B cell (primary cell): ENCODE measurements around the gene HTR1D. TPM values are rescaled to one million over a fixed set of nuclear protein-coding genes. Genes with fewer than 3 reads are reported as not detected.

Experiments
- ATAC-seq: fragments of 200-7000 bp; cut with Tn5 transposase; one replicate; pipeline ENCODE4 v1.10.0; 2021; ENCODE audit warnings: low read depth, mild to moderate bottlenecking, moderate number of reproducible peaks, moderate library complexity
- CTCF ChIA-PET: fragments of 350-600 bp; sonication (Branson Sonifier 250); formaldehyde crosslinking; loops from one replicate; lab custom pipeline; 2021; ENCODE audit warnings: antibody characterized with exemption, inconsistent platforms; lab: Charles Lee
- POLR2A ChIA-PET: fragments of 350-600 bp; sonication (Branson Sonifier 250); formaldehyde crosslinking; loops from one replicate; lab custom pipeline; 2021; ENCODE audit warnings: antibody characterized with exemption; lab: Charles Lee
- DNase-seq: peaks from one replicate; pipeline ENCODE4 v3.0.0; 2013
- H2AFZ ChIP-seq: 2 replicates; pipeline ENCODE4 v1.6.1; 2012; ENCODE audit warnings: mild to moderate bottlenecking, low read depth, low read length; ENCODE audit not compliant: insufficient read depth, poor library complexity, severe bottlenecking
- H3K27ac ChIP-seq, 2 donors: 1 replicate in 1 of 2; 2 replicates in 1 of 2; pipeline ENCODE4 v1.5.1; 2012 to 2013; ENCODE audit warnings: low read length in 2 of 2, mild to moderate bottlenecking in 2 of 2, moderate library complexity in 1 of 2
- H3K27me3 ChIP-seq, 4 experiments: fragments of 200-600 bp in 1 of 4; sonication (generic) in 1 of 4; replicated peaks in 1 of 4; 1 replicate in 2 of 4; 2 replicates in 2 of 4; pipeline versions ENCODE4 v1.6.1 to v1.7.0; 2013 to 2016; ENCODE audit warnings: low read length in 3 of 4, mild to moderate bottlenecking in 2 of 4, mixed read lengths in 1 of 4, moderate library complexity in 1 of 4; ENCODE audit not compliant: insufficient read depth in 4 of 4, control insufficient read depth in 3 of 4; ENCODE audit errors: control extremely low read depth in 1 of 4
- H3K36me3 ChIP-seq, 2 experiments: replicated peaks in 1 of 2; 1 replicate in 1 of 2; 2 replicates in 1 of 2; pipeline versions ENCODE4 v1.6.1 to v1.7.1; 2013; ENCODE audit warnings: low read length in 1 of 2; ENCODE audit not compliant: insufficient read depth in 2 of 2, control insufficient read depth in 1 of 2; ENCODE audit errors: control extremely low read depth in 1 of 2, extremely low read depth in 1 of 2
- H3K4me1 ChIP-seq, 2 donors: fragments of 200-600 bp in 1 of 2; sonication (generic) in 1 of 2; 1 replicate in 1 of 2; 2 replicates in 1 of 2; pipeline versions ENCODE4 v1.5.1 to v1.6.1; 2013 to 2017; ENCODE audit warnings: low read length in 2 of 2; ENCODE audit not compliant: control insufficient read depth in 2 of 2, insufficient read depth in 2 of 2
- H3K4me2 ChIP-seq: replicated peaks from 2 replicates; pipeline ENCODE3; 2012; ENCODE audit warnings: mild to moderate bottlenecking, low read depth, low read length; ENCODE audit not compliant: poor library complexity, severe bottlenecking
- H3K4me3 ChIP-seq, 5 experiments: fragments of 200-600 bp in 1 of 5; sonication (generic) in 1 of 5; 1 replicate in 3 of 5; 2 replicates in 2 of 5; pipeline versions ENCODE4 v1.5.1 to v1.7.0; 2011 to 2016; ENCODE audit warnings: low read length in 4 of 5, mild to moderate bottlenecking in 4 of 5, low read depth in 2 of 5, control low read depth in 1 of 5, moderate library complexity in 1 of 5; ENCODE audit not compliant: insufficient read depth in 1 of 5; ENCODE audit errors: control extremely low read depth in 1 of 5, extremely low read depth in 1 of 5
- H3K79me2 ChIP-seq: fragments of 200-600 bp; sonication (generic); one replicate; pipeline ENCODE4 v1.6.0; 2016; ENCODE audit warnings: low read length; ENCODE audit not compliant: control insufficient read depth, insufficient read depth
- H3K9ac ChIP-seq: fragments of 200-600 bp; sonication (generic); 2 replicates; pipeline ENCODE4 v1.6.1; 2017; ENCODE audit warnings: mild to moderate bottlenecking, low read length, moderate library complexity
- H3K9me3 ChIP-seq, 3 donors: one replicate each; pipeline versions ENCODE4 v1.6.1 to v1.7.1; 2013; ENCODE audit warnings: low read length in 2 of 3; ENCODE audit not compliant: control insufficient read depth in 2 of 3, insufficient read depth in 1 of 3; ENCODE audit errors: control extremely low read depth in 1 of 3
- H4K20me1 ChIP-seq: 2 replicates; pipeline ENCODE4 v1.6.0; 2012; ENCODE audit warnings: mild to moderate bottlenecking, low read length; ENCODE audit not compliant: insufficient read depth, control insufficient read depth, poor library complexity, severe bottlenecking
- H3K27ac Mint-ChIP-seq: one replicate; pipeline ENCODE4 v1.8.0; 2021; ENCODE audit warnings: mixed read lengths
- H3K27me3 Mint-ChIP-seq: one replicate; pipeline ENCODE4 v1.8.0; 2021; ENCODE audit warnings: mixed read lengths
- H3K4me1 Mint-ChIP-seq: one replicate; pipeline ENCODE4 v1.8.0; 2021; ENCODE audit warnings: mixed read lengths
- H3K4me3 Mint-ChIP-seq: one replicate; pipeline ENCODE4 v1.8.0; 2021; ENCODE audit warnings: mixed read lengths
- H3K9me3 Mint-ChIP-seq: one replicate; pipeline ENCODE4 v1.8.0; 2022; ENCODE audit warnings: mixed read lengths; ENCODE audit not compliant: insufficient read depth
- EZH2 ChIP-seq: IDR thresholded peaks from 2 replicates; pipeline ENCODE4 v1.6.1; 2012; ENCODE audit warnings: borderline replicate concordance, low read depth, mild to moderate bottlenecking, moderate library complexity, low read length; ENCODE audit not compliant: insufficient read depth, poor library complexity, severe bottlenecking
- WGBS: methylation state at CpG from one replicate; pipeline ENCODE4 v1.1.5; 2013; ENCODE audit warnings: missing lambda C conversion rate; ENCODE audit not compliant: insufficient coverage; 5-methylcytosine and 5-hydroxymethylcytosine counted together
- intact Hi-C: fragments of 100-400 bp; cut with micrococcal nuclease; formaldehyde crosslinking; loops from one replicate; pipeline ENCODE4 v1.10.0; 2022
- polyA minus RNA-seq: library from RNA; depleted of rRNA, polyadenylated mRNA; stranded (reverse); fragments of >200 nt; gene quantifications from 2 replicates; pipeline ENCODE4 v1.2.3, GENCODE V29; 2012
- polyA plus RNA-seq: library from polyadenylated mRNA; depleted of rRNA; stranded (reverse); fragments of >200 nt; gene quantifications from 2 replicates; pipeline ENCODE4 v1.2.3, GENCODE V29; 2012
- total RNA-seq, 2 donors: library from RNA; stranded (reverse); fragments of 120-200 nt in 1 of 2; gene quantifications; 1 replicate in 1 of 2; 2 replicates in 1 of 2; pipeline versions ENCODE4 v1.2.3 to v1.2.4, GENCODE V29; 2013 to 2022
- TF ChIP-seq, protein P1 (sequence below): fragments of 200-600 bp; IDR thresholded peaks from one replicate; pipeline ENCODE4 v1.8.0; 2022; ENCODE audit warnings: antibody characterized with exemption, mild to moderate bottlenecking

The HTR1D gene, protein sequence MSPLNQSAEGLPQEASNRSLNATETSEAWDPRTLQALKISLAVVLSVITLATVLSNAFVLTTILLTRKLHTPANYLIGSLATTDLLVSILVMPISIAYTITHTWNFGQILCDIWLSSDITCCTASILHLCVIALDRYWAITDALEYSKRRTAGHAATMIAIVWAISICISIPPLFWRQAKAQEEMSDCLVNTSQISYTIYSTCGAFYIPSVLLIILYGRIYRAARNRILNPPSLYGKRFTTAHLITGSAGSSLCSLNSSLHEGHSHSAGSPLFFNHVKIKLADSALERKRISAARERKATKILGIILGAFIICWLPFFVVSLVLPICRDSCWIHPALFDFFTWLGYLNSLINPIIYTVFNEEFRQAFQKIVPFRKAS
- total RNA-seq (not detected in 2 replicates), polyA plus RNA-seq (not detected in 2 replicates), polyA minus RNA-seq (not detected in 2 replicates)
- not detected for total RNA-seq (2013)

DNA sequence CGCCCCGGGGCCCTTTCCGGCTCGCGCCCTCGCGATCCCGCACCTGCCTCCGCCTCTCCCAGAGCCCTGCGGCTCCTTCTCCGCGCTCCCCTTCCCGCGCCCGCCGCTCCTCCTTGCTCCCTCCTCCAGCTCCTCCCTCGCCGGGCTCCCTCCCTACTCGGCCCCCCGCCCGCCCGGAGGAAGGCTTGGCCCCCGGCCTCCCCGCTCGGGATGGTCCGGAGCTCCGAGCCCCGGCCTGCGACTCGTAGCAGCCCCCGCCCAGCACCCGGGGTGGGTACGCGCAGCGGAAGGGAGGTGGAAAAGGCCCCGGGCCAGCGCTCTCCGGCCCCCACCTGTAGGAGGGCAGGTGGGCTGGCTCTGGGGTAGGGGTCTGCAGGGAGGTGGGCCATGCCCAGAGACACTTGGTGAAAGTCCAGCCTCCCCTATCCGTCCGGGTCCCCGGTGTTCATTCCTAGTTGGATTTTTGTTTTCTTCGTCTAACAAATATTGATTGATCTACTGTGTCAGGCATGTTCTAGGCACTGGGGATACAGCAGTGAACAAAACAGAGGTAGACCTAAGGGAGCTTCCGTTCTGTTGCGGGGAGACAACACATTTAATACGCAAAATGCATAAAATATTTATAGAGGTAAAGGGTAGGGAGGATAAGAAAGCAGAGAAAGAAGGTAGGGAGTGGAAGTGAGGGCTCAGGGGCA, at the start of gene HTR1D:
TSS of gene HTR1D (minus strand) at position 82 of the 695 bp plus-strand sequence. CDS start 23,283 bp downstream, outside the sequence.
- ChIA-PET CTCF (interaction anchor here (0.9 kb wide), 2 partner anchors 10 to 322 kb away, joined by 3 read pairs; no protein-coding TSS in a partner anchor), POLR2A (no interaction called here)
- Histone ChIP-seq H3K9me3 (peaks cover 0 to 2% (median 0%) of the 10 kb centered on the region in 3 donors), H4K20me1 (no peaks in the 10 kb centered on the region), H3K36me3 (no peaks in the 10 kb centered on the region), H3K79me2 (no peaks in the 10 kb centered on the region), H3K9ac (peak within 1 kb of the TSS; percentile 42), H3K4me3 (peak within 1 kb of the TSS in 3 of 5 experiments; percentile 25 to 45 (median 34)), H3K27me3 (peaks cover 0 to 48% (median 27%) of the 10 kb centered on the region in 4 experiments), H3K27ac (no peak within 1 kb of the TSS), H2AFZ (peak within 1 kb of the TSS; percentile 46), H3K4me1 (peaks cover 11 to 16% of the 10 kb centered on the region in 2 donors), H3K4me2 (peak within 1 kb of the TSS; percentile 75)
- H3K9me3 Mint-ChIP-seq: peaks cover 3% of the 10 kb centered on the region
- peaks cover 64% of the 10 kb centered on the region for H3K27me3 Mint-ChIP-seq
- H3K27ac Mint-ChIP-seq: no peak within 1 kb of the TSS
- intact Hi-C loops: loop anchor here (5.0 kb wide), 1 partner anchor 185 kb away; no protein-coding TSS in a partner anchor
- no peak for ATAC-seq
- 2% methylated on average over 33 of the region's 45 CpGs for WGBS
- TF ChIP-seq, protein P1, sequence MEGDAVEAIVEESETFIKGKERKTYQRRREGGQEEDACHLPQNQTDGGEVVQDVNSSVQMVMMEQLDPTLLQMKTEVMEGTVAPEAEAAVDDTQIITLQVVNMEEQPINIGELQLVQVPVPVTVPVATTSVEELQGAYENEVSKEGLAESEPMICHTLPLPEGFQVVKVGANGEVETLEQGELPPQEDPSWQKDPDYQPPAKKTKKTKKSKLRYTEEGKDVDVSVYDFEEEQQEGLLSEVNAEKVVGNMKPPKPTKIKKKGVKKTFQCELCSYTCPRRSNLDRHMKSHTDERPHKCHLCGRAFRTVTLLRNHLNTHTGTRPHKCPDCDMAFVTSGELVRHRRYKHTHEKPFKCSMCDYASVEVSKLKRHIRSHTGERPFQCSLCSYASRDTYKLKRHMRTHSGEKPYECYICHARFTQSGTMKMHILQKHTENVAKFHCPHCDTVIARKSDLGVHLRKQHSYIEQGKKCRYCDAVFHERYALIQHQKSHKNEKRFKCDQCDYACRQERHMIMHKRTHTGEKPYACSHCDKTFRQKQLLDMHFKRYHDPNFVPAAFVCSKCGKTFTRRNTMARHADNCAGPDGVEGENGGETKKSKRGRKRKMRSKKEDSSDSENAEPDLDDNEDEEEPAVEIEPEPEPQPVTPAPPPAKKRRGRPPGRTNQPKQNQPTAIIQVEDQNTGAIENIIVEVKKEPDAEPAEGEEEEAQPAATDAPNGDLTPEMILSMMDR: no peak
- no peak for TF ChIP-seq EZH2
- peaks cover 6% of the 10 kb centered on the region for H3K4me1 Mint-ChIP-seq
- DNase-seq: peak; percentile 27
- H3K4me3 Mint-ChIP-seq: peak within 1 kb of the TSS; percentile 61
